GM12873 (cell line): ENCODE data around the gene DNAH11.

Source experiments
- TF ChIP-seq, protein P1 (sequence below): IDR thresholded peaks from 2 replicates; pipeline ENCODE4 v1.5.1; 2012; ENCODE audit warnings: low read depth, mild to moderate bottlenecking, moderate library complexity, low read length, control low read depth; ENCODE audit not compliant: insufficient read depth; ENCODE audit errors: missing control alignments

Gene DNAH11

DNA sequence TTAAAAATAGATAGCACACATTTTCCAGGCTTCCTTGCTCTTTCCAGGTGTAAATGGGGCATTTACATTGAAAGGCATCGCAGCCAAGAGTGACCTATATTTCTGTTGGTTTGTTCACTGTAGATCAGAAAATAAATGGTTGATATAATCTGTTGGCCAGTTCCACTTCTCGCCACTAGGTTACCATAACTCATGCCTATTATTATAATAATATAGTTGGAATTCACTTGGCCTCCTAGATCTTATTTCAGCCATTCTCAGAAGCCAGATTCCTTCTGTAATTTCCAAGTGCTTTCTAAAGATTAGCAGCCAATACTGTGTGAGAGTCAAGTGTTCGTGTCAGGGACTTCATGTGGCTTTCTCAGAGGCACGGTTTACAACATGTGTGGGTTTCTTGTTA is 179.5 kb downstream of the DNAH11 start:
- TF ChIP-seq, protein P1, sequence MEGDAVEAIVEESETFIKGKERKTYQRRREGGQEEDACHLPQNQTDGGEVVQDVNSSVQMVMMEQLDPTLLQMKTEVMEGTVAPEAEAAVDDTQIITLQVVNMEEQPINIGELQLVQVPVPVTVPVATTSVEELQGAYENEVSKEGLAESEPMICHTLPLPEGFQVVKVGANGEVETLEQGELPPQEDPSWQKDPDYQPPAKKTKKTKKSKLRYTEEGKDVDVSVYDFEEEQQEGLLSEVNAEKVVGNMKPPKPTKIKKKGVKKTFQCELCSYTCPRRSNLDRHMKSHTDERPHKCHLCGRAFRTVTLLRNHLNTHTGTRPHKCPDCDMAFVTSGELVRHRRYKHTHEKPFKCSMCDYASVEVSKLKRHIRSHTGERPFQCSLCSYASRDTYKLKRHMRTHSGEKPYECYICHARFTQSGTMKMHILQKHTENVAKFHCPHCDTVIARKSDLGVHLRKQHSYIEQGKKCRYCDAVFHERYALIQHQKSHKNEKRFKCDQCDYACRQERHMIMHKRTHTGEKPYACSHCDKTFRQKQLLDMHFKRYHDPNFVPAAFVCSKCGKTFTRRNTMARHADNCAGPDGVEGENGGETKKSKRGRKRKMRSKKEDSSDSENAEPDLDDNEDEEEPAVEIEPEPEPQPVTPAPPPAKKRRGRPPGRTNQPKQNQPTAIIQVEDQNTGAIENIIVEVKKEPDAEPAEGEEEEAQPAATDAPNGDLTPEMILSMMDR = peak; percentile 42

DNA sequence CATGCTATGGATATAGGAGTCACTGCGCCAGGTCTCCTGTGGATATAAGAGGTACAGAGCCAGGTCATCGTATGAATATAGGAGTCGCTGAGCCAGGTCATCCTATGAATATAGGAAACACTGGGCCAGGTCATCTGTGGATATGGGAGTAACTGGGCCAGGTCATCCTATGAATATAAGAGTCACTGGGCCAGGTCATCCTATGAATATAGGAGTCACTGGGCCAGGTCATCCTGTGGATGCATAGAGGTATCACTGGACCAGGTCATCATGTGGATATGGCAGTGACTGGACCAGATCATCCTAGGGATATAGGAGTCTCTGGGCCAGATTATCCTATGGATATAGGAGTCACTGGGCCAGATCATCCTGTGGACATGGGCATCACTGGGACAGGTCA is 181.7 kb downstream of the DNAH11 start:
- TF ChIP-seq, protein P1 = no peak

DNA sequence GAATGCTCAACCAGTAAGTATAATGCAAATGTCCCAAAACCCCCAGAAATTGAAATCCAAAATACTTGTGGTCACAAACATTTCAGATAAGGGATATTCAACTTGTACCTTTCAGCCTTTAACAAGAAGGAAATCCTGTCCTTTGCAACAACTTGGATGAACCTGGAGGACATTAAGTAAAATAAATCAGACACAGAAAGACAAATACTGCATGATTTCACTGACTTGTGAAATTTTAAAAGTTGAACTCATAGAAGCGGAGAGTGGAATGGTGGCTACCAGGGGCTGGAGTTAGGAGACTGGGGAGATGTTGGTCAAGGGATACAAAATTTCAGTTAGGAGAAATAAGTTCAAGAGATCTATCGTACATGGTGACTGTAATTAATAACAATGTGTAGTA is 187.6 kb downstream of the DNAH11 start:
- TF ChIP-seq, protein P1 = no peak

DNA sequence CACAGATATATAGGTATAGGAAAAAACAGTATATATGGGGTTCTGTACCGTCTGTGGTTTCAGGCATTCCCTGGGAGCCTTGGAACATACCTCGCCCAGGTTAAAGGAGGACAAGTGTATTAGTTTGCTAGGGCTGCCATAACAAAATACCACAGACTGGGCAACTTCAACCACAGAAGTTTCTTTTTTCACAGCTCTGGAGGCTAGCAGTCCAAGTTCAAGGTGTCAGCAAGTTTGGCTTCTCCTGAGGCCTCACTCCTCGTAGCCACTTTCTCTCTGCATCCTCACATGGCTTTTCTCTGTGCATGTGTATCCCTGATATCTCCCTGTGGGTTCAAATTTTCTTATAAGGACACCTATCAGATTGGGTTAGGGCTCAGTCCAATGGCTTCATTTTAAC is 189.1 kb downstream of the DNAH11 start:
- TF ChIP-seq, protein P1 = no peak

DNA sequence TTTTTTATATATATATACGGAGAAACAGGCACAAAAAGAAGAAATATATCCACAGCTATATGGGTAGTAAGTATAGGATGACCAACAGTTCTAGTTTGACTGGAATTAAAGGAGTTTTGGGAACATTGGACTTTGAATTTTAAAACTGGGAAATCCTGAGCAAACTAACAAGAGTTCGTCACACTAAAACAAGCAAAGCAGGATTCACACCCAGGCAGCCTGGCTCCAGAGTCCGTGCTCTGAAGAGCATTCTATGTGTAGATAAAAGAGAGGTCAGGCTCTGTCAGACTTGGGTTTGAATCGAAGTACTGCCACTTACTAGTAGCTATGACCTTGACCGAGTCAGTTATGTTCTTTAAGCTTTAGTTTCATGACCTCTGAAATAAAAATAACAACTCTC is 191.0 kb downstream of the DNAH11 start:
- TF ChIP-seq, protein P1 = no peak

DNA sequence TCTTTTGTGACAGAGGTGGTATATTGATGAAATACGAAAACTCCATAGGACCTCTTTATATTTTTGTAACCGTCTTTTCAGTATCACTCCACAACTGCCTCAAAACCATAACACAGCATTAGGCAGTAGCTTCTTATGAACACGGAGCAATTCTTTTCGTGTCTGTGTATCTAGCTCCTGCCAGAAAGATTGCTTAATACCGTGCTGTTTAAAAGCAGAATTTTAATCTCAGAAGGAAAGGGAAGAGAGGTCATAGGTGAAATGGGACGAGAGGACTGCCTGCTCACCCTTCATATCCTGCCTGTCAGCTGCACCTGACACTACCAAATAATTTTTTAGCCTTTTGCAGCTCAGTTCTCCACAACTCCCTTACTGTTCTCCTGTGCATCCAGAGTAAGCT is 200.7 kb downstream of the DNAH11 start:
- TF ChIP-seq, protein P1 = no peak

DNA sequence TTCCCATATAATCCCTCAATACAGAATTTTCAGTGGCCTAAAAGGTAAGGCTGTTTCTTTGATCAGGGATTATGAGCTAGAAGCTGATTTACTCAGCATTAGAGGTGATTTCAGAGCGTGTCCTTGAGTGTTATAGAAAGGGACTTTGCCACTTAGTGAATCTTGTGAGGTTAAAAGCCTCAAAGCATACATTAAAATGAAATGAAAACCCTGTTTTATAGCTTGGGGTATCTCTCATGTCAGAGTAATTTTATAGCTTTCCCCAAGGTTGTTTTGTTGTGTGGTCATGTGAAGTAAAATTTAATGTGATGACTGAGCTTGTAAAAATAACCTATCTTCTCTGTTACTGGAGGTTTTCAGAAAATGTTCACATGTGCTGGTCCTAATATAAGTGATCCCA is 204.1 kb downstream of the DNAH11 start:
- TF ChIP-seq, protein P1 = no peak

DNA sequence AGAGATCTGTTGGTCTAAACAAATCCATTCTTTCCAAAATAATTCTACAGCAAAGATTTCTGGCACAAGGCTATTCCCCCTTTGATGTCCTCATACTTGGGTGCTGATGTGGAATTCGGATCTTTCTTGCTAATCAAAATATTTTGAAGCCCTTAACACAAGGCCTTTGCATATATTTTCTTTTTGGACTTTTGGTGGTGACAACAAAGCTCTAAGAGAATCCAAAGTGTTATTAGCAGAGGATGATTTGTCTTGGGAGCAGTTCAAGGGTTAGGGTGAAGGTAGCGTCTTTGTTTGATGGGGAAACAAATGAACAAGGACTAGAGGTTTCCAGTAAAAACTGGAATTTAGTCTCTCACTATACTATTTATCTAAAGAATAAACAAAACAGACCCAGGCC is 205.0 kb downstream of the DNAH11 start:
- TF ChIP-seq, protein P1 = no peak
